HCT116 (cell line): ENCODE results near the gene PITPNC1. TPM values are rescaled to one million over a fixed set of nuclear protein-coding genes. Genes with fewer than 3 reads are reported as not detected.

ENCODE experiments used
- CEBPB ChIP-seq: IDR thresholded peaks from 2 replicates; pipeline ENCODE4 v1.6.1; 2012; ENCODE audit warnings: low read depth
- EGR1 ChIP-seq: IDR thresholded peaks from 2 replicates; pipeline ENCODE4 v1.6.1; 2012; ENCODE audit warnings: low read depth
- ELF1 ChIP-seq: IDR thresholded peaks from 2 replicates; pipeline ENCODE4 v1.6.1; 2012; ENCODE audit warnings: low read depth, borderline replicate concordance
- EZH2phosphoT487 ChIP-seq: fragments of 200-600 bp; IDR thresholded peaks from 2 replicates; pipeline ENCODE4 v1.6.1; 2018; ENCODE audit warnings: antibody characterized with exemption, borderline replicate concordance
- POLR2A ChIP-seq: IDR thresholded peaks from 2 replicates; pipeline ENCODE4 v1.7.0; 2011; ENCODE audit warnings: borderline replicate concordance; ENCODE audit not compliant: insufficient read depth, insufficient read length; ENCODE audit errors: extremely low read depth
- POLR2AphosphoS5 ChIP-seq: IDR thresholded peaks from 2 replicates; pipeline ENCODE4 v1.6.1; 2011; ENCODE audit warnings: mild to moderate bottlenecking, low read depth, low read length, moderate library complexity
- RAD21 ChIP-seq: IDR thresholded peaks from 2 replicates; pipeline ENCODE4 v1.6.1; 2012; ENCODE audit warnings: low read depth, mild to moderate bottlenecking
- SP1 ChIP-seq: IDR thresholded peaks from 2 replicates; pipeline ENCODE4 v1.6.1; 2012; ENCODE audit warnings: low read depth
- SRF ChIP-seq: IDR thresholded peaks from 2 replicates; pipeline ENCODE4 v1.6.1; 2012; ENCODE audit warnings: low read depth
- ZFX ChIP-seq: fragments of 450-650 bp; IDR thresholded peaks from 2 replicates; pipeline ENCODE4 v1.6.1; 2017
- total RNA-seq: library from RNA; stranded (reverse); gene quantifications from one replicate; pipeline ENCODE4 v1.2.1, GENCODE V29; 2021; ENCODE audit not compliant: unreplicated experiment
- TF ChIP-seq, protein P1 (sequence below): IDR thresholded peaks from 2 replicates; pipeline ENCODE4 v1.6.1; 2011; ENCODE audit warnings: mild to moderate bottlenecking, low read length, moderate library complexity; ENCODE audit not compliant: insufficient replicate concordance; ENCODE audit errors: extremely low read depth
- TF ChIP-seq, protein P2 (sequence below): IDR thresholded peaks from 2 replicates; pipeline ENCODE4 v1.6.1; 2012
- TF ChIP-seq, protein P3 (sequence below), 3 experiments: fragments of 200-600 bp in 1 of 3; sonication (generic) in 1 of 3; IDR thresholded peaks in 2 of 3; conservative IDR thresholded peaks in 1 of 3; 2 replicates each; pipeline ENCODE4 v1.5.1; 2012 to 2017; ENCODE audit warnings: low read depth in 2 of 3, low read length in 2 of 3, antibody characterized with exemption in 1 of 3, borderline replicate concordance in 1 of 3, control low read depth in 1 of 3, mild to moderate bottlenecking in 1 of 3, mixed read lengths in 1 of 3, mixed run types in 1 of 3, moderate library complexity in 1 of 3; ENCODE audit not compliant: insufficient read depth in 1 of 3

Gene PITPNC1
- total RNA-seq, 1 experiment from 2014 or later, result 41.9 TPM

DNA sequence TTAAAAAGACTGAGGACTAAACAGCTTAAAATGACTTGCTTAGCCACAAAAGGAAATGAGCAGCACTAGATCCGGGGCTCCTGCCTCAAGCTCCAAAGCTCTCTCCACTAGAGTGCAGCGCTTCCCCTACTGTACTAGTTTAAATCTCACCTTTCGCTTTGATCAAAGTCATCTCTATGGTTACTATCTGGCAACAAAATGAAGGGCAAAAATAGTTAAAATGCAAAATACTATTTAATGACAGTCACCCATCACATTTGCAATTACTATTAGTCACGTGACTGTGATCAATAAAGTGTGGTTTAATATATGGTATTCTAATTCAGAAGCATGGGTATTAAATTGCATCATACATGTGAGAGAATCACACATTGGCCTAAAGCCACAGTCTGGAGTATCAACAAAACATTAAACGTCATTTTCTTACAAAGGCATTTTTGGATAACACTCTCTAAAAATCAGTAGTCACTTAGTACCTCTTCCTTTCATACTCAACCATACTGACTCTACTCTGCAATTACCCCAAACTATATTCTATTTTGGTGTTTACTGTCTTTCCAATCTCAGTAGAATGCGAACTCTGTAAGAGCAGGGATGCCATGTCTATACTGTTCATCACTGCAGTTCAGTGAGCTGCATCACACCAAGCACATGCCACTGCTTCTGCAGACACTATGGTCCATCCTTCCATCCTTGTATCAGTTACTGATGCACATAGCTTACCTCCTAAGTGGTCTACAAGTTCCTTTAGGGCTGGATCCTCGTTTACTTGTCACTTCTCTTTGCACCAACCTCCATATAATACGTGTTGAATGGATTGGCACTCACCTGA, 16.9 kb upstream of the PITPNC1 start (continued):
- TF ChIP-seq POLR2A (no peak), SP1 (0 out of 2 replicates have a peak, but pooled peaks have one; percentile 1), POLR2AphosphoS5 (no peak), ZFX (no peak), EZH2phosphoT487 (no peak), CEBPB (0 out of 2 replicates have a peak, but pooled peaks have one; percentile 23), SRF (no peak), EGR1 (no peak), ELF1 (no peak), RAD21 (peak; percentile 47; the same call in 1 of the 2 replicates)
- TF ChIP-seq, protein P1, sequence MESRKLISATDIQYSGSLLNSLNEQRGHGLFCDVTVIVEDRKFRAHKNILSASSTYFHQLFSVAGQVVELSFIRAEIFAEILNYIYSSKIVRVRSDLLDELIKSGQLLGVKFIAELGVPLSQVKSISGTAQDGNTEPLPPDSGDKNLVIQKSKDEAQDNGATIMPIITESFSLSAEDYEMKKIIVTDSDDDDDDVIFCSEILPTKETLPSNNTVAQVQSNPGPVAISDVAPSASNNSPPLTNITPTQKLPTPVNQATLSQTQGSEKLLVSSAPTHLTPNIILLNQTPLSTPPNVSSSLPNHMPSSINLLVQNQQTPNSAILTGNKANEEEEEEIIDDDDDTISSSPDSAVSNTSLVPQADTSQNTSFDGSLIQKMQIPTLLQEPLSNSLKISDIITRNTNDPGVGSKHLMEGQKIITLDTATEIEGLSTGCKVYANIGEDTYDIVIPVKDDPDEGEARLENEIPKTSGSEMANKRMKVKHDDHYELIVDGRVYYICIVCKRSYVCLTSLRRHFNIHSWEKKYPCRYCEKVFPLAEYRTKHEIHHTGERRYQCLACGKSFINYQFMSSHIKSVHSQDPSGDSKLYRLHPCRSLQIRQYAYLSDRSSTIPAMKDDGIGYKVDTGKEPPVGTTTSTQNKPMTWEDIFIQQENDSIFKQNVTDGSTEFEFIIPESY, result no peak
- TF ChIP-seq, protein P2, sequence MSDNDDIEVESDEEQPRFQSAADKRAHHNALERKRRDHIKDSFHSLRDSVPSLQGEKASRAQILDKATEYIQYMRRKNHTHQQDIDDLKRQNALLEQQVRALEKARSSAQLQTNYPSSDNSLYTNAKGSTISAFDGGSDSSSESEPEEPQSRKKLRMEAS, result no peak
- TF ChIP-seq, protein P3, sequence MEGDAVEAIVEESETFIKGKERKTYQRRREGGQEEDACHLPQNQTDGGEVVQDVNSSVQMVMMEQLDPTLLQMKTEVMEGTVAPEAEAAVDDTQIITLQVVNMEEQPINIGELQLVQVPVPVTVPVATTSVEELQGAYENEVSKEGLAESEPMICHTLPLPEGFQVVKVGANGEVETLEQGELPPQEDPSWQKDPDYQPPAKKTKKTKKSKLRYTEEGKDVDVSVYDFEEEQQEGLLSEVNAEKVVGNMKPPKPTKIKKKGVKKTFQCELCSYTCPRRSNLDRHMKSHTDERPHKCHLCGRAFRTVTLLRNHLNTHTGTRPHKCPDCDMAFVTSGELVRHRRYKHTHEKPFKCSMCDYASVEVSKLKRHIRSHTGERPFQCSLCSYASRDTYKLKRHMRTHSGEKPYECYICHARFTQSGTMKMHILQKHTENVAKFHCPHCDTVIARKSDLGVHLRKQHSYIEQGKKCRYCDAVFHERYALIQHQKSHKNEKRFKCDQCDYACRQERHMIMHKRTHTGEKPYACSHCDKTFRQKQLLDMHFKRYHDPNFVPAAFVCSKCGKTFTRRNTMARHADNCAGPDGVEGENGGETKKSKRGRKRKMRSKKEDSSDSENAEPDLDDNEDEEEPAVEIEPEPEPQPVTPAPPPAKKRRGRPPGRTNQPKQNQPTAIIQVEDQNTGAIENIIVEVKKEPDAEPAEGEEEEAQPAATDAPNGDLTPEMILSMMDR (IDR thresholded peaks at IDR 0.05 in 2 of 3, conservative IDR thresholded peaks at IDR 0.05 in 1 of 3; ENCODE audit: borderline replicate concordance in 1 of 3, insufficient read depth in 1 of 3, low read depth in 2 of 3, low read length in 2 of 3), result peak; percentile 41 to 75 (median 65); a peak in 5 of 6 replicates
